ENCODE data around the gene HM13.
A peak's percentile ranks its signal among the peaks of the same experiment; 100 is the strongest.
"Not testable (repeated sequence)": the region's sequence is repeated elsewhere in the genome, so short reads cannot be mapped to it uniquely, and the experiment has no call there.

The HM13 gene

DNA sequence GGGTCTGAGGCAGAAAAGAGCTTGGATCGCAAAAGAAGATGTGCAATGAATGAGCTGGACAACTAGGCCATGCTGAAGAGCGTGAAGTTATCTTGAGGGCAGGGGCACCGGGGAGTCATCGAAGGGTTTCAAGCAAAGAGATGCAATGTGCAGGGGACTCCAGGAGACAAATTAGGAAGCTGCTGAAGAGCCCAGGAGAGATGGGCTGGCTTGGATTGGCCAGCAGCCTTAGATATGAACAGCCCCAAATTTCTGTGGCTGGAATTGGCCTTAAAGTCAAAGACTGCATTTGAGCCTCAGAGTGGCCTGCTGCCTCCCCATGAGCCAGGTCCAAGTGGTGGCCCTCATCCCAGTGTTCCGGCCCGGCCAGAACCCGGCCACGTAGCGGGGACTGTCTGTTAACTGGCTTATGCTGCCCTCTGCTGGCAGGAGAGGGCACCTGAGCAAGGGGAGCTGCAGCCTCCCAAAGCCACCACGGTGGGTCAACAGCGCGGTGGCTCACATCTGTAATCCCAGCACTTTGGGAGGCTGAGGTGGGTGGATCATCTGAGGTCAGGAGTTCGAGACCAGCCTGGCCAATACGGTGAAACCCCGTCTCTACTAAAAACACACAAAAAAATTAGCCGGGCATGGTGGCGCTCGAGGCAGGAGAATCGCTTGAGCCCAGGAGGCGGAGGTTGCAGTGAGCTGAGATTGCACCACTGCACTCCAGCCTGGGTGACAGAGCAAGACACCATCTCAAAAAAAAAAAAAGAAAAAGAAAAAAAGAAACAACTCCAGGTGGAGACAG lies 11.2 kb upstream of the HM13 start:
- DNase-seq: peak; percentile 71 to 78

DNA sequence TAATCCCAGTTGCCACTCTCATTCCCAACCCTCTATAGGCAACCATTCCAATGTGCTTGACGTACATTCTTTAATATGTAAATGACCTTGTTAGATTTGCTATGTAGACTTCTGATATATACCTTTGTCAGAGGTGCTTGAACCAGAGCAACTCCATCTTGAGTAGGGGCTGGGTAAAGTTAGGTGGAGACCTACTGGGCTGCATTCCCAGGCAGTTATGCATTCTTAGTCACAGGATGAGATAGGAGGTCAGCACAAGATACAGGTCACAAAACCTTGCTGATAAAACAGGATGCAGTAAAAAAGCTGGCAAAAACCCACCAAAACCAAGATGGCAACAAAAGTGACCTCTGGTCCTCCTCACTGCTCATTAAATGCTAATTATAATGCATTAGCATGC lies 8.3 kb upstream of the HM13 start:
- DNase-seq: no peak

DNA sequence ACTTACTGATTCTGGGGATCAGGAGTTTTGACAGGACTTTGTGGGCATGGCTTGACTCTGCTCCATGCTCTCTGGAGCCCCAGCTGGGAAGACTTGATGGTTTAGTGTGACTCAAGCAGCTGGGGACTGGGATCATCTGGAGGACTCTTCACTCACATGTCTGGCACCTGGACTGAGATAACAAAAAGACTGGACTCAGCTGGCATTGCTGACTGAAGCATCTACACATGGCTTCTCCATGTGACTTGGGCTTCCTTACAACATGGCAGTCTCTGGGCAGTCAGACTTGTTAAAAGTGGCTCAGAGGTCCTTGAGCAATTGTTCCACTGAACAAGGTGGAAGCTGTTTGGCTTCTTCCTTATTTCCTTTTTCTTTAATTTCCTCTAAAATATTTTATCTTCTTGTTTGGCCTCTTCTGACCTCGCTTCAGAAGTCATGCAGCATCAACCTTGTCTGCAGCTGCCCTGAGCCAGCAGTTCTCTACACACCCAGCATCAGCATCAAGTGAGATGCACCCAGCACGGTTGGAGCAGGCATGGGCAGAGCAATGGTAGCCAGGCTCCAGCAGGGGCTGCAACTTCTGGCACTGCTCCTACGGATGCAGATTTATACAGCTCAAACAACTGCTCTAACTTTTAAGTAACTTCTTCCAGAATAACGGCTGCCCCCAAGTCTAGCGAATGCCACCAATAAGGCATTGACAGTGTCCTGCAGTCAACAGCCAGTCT lies 5.6 kb upstream of the HM13 start:
- DNase-seq: no peak

DNA sequence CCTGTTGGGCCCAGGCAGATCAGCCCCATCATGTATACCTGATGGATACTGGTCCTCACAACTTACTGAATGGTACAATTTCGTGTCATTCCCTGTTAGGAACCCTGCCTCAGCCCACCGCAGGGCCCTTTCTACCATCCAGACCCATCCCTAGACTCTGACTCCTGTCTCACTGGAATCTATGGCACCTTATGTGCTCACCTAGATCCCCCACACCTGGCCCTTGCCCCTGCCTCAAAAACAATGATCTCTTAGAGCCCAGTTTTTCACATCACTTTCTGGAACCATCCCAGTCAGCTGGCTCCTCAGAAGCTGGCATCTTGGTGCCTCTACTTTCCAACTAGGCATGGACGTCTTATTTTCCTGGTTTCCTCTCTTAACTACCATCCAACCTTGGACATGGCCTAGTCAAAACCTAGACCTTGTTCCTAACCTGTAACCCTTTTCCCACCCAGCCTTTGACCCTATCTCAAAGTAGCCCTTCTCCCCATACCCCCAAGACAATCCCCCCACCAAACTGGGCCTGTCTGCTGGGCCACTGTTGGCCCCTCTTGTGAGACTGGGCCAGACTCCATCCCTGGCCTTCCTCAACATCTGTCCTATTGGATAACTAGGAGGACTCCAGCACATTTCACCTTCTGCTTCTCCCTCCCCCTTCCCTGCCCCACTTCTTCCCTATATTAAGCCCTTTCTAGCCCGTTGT lies 981 bp downstream of the HM13 start:
- DNase-seq: no peak

DNA sequence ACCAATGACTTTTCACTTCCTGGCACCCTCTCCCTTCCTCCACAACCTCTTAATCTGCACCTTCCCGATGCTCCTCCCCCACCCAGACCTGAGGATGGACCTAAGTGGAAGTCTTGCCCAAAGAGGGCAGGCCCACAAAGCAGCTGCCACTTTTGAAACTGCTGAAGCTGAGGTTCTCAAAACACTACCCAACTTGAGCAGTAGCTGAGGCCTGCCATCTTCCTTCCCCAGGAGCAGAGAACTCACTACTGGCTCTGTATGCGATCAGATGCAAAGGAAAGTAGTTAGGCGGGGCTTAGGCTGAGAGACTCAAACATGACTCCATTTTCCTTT lies 1.5 kb downstream of the HM13 start:
- DNase-seq: peak; percentile 8 to 42

DNA sequence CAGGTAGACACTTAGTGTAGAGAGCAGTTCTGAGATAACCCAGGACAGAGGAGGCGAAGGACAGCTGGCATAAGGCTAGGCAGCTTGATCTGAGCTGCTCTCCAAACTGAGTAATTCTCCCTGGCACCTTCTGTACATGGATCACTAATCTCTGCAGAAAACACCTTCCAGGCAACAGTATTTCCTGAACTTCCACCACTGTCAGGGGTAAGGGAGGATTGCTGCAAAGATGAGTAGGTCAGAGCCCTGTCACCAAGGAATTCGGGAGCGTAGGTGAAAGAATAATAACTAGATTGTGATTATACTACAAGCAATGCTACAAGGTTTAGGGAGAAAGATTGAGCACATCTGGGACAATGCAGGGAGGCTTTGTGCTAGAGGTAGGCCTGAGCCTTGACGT lies 1.9 kb downstream of the HM13 start:
- no peak for DNase-seq

DNA sequence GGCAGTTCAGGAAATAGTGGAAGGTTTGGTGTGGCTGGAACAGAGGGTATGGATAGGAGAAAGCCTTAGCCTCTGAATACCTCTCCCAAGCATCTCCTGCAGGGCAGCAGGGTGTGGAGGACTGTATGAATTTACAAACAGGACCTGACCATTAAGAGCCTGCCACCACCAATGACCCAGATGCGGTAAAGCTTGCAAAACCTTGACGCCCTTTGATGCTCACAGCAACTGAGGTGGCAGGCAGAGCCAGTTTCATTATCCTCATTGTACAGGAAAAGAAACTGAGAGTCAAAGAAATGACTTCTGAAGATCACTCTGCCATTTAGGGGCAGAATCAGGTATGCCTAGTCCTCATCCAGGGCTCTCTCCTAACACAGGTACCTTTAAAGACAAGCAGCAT lies 2.4 kb downstream of the HM13 start:
- DNase-seq: peak; percentile 25 to 71

DNA sequence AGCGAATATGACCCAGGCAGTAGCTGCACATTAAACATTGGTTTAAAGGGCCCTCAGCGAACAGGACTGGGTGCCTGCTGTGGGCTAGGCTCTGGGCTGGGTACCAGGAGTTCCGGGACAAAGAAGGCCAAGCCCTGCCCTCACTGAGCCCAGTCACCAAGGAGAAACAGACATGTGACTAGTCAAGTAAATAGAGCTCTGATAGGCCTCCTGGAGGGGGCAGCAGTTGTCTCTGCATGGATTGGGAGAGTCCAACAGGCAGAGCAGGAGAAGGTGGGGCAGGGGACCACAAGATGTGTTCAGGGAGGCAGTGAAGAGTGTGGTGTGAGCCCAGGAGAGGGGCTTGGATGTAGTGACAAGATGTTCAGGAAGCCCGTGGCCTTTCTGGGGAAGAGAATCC lies 3.1 kb downstream of the HM13 start:
- no peak for DNase-seq

DNA sequence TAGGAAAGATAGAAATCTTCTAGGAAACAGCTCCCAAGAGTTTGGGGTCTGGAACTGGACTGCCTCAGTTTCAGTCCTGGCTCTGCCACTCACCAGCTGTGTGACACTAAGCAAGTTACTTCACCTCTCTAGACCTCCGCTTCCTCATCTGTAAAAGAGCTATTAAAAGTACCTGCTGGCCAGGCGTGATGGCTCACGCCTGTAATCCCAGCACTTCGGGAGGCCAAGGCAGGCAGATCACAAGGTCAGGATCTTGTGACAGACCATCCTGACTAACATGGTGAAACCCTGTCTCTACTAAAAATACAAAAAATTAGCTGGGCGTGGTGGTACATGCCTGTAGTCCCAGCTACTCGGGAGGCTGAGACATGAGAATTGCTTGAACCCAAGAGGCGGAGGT lies 7.0 kb downstream of the HM13 start:
- not testable (repeated sequence) for DNase-seq

DNA sequence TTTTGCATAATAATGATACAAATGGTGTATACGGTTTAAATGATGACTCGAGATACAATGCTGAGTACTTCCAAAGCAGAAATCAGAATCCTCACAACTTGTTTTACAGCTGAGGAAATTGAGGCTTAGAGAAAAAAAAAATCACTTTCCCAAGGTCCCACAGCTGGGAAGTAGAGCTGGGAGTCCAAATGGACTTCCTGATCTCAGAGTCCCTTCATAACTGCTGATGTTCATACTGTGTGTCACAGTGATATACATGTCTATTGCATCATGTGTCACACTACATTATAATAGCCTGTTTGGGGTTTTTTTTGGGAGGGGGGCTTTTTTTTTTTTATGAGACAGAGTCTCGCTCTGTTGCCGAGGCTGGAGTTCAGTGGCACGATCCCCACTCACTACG lies 8.5 kb downstream of the HM13 start:
- no peak for DNase-seq

DNA sequence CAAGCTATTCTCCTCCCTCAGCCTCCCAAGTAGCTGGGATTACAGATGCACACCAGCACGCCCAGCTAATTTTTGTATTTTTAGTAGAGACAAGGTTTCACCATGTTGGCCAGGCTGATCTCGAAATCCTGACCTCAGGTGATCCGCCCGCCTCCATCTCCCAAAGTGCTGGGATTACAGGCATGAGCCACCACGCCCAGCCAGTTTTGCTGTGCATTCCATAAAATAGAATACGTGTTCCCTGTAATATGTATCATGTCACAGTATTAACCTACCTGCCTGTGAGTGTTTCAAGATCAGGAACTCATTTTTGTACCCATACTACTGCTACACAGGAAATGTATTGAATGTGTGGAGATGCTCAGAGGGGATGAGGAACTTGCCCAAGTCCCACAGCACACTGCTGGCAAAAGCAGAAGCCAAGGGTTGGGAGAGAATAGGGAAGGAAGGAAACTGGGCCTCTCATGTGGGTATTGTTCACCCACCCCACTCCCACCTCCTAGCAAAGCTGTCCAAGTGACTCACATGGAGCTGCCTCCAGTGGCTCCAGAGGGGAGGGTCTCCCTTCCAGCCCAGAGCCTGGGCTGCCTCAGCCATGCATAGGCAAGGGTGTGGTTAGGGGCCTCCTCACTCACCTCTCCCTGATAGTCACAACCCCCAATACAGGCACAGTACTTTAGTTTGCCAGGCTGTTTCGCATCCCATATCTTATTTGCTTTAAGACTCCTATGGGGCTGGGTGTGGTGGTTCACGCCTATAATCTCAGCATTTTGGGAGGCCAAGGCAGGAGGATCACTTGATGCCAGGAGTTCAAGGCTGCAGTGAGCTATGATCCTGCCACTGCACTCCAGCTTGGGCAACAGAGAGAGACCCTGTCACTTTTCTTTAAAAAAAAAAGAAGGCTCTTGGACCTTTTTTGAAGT lies 9.4 kb downstream of the HM13 start:
- peak; percentile 13 to 58 for DNase-seq

DNA sequence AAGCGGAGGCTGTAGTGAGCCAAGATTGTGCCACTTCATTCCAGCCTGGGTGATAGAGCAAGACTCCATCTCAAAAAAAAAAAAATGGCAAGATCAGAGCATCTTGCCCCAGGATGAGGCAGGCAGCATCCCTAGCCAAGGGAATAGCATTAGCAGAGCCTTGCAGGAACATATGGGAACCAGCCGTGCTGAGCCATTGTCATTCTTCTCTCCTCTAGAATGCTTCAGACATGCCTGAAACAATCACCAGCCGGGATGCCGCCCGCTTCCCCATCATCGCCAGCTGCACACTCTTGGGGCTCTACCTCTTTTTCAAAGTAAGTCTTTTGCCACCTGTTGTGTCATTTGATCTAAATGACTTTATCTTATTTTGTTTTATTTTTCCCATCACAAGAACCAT lies 13.0 kb downstream of the HM13 start:
- DNase-seq: no peak

DNA sequence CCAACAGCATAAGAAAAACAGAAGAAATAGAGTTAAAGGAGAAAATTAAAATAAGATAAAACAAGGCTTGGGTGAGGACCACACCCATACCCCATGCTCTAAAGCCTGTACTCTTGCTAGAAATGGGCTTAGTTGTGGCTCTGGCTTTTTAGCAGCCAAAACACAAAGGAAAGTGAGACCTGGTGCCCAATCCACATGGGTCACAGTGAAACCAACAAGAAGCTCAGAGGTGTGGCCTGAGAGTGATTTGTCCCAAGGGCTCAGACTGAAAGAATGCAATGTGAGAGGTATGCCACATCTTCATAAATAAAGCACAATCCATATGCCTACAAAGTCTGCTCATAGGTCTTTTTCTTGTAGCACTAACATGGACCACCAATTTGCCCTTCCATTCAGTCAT lies 21.1 kb downstream of the HM13 start:
- no peak for DNase-seq

DNA sequence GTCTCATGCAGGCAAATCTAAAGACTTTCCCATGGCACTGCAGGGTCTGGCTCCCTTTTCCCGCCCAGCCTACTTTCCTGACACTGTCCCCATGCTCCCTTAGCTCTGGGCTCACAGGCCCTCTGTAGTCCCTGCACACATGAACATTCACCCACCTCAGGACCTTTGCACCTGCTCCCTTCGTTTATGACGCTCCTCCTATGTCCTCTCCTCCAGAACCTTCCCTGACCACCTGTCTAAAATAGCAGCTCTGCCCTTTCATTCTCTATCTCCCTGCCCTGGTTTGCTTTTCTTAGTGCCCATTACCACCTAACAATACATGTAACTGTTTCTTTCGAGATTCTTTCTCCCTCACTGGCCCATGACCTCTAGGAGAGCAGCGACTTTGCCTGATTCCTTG lies 22.3 kb downstream of the HM13 start:
- no peak for DNase-seq

DNA sequence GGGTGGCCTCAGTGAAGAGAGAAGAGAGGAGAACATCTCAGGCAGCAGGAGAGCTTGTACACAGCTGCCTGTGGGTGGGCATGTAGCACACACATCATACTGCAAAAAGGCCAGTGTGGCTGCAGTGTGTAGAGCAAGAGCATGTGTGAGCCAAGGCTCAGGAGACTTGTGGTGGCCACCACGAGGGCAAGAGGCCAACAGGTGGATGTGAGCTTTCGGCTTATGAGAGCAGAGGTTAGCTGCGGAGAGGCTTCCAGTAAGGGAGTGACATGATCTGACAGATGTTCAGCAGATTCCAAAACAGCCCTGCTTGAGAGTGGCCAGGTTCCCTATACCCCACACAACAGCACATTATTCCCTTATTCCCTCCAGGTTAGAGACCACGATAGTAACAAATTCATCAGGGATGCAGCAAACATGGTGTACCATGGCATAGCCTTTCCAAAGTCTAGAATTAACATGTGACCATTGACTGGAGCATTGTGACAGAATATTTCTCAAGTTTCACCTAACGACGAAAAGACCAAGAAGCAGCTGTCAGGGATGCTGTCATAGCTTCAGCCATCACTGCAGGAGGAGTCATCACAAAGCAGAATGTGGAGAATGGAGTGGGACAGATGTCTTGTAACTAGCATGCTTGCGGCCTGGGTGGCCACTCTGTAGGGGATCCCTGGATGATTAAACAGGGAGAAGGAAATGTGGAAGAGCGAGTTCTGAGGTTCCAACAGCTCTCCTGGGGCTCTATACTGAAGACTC lies 23.1 kb downstream of the HM13 start:
- DNase-seq: no peak

DNA sequence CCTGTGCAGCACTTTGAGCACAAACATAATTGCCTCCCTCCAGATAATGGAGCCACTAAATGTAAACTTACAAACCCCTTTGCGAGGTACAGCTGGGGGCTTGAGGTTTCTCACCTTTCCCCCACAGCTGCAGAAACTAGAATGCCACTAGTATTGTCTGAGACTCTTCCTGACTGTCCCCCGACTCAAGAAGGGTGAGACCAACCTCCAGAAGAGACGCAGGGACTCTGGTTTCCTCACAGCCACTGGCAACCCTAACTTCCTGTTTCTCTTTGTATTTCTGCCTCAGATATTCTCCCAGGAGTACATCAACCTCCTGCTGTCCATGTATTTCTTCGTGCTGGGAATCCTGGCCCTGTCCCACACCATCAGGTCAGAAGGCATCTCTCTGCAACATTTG lies 23.6 kb downstream of the HM13 start:
- no peak for DNase-seq

DNA sequence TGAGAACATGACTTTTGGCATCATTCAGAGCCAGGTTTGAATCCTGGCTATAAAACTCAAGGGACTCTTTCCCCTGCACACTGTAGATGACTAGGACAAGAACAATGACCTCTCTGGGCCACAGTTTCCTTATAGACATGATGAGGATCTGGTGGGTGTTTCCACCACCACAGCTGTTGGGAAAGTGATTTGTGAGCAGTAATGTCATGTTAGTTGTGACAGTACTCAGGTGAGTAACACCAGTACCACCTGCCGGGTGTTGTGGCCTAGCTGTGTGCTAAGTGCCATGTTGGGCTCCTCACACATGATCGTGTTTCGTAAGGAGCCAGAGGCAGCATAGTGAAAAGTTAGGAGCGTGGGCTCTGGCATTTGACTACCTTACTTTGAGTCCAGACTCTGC lies 24.1 kb downstream of the HM13 start:
- no peak for DNase-seq

DNA sequence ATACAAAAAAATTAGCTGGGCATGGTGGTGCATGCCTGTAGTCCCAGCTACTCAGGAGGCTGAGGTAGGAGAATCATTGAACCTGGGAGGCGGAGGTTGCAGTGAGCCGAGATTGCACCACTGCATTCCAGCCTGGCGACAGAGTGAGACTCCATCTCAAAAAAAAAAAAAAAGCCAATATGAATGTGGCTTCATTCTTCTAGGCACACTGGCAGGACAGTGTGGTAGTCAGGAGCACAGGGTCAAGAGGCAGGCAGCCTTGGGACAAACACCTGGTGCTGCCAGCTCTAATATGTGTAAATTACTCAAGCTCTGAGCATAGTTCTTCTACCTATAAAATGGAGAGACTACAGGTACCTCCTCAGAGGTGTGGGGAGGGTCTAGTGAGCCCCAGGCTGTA lies 25.4 kb downstream of the HM13 start:
- not testable (repeated sequence) for DNase-seq

DNA sequence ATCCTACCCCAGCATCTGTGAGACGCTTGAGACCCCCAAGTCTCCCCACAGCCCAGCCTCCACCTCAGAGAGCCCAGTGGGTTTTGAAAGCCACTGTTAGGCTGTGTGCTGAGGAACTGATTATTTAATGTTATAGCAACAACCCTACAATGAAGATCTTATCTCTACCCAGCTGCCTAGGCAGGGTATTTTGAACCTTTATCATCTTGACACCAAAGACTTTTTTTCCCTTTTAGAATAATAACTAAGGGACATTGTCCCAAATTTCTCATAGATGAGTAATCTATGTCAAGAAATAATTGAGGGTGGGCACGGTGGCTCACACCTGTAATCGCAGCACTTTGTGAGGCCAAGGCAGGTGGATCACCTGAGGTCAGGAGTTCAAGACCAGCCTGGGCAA lies 26.2 kb downstream of the HM13 start:
- DNase-seq: no peak

DNA sequence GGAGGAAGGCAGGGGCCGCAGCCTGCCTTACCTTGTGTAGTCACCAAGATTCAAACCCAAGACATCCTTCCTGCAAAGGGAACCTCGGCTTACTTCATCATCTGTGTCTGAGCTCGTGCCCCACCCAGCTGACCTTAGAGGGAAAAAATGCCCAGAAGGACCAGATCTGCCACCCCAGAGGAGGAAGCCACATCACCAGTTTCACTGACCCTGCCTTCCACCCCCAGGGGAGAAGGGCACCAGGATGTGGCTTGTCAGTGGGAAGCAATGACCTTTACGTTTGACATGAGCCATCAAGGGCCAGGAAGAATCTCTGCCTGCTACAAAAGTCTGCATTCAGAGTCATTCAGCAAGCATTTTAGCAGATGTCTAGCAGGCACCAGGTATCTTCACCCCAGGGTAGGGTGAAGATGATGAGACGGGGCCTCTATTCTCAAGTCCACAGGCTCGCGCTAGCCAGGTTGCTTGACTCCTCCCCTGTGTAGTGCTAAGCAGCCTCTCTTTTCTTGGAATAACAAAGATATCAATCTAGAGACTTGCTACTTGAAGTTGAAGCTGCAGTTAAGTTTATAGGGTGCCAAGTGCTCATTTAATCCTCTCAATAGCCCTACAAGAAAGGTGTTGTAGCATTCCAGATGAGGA lies 28.1 kb downstream of the HM13 start:
- no peak for DNase-seq

DNA sequence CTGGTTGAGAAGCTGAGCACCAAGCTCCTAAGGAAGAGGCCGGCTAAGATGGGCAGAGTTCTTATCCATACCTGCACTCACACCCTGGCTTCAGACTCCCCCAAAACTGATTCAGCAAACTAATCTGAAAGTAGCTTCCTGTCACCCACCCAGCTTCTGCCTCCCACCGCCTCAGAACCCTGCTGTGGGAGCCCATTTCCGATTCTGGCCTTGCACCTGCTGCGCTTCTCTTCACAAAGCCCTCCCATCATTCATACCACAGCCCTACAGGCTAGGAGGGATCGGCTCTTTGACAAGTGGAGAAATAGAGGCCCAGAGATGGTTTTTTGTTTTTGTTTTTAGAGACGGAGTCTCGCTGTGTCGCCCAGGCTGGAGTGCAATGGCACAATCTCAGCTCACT lies 28.7 kb downstream of the HM13 start:
- no peak for DNase-seq
